ENCODE measurements around the gene ACKR2. TPM values are rescaled to one million over a fixed set of nuclear protein-coding genes. Genes with fewer than 3 reads are reported as not detected.
"Not testable (repeated sequence)": the region's sequence is repeated elsewhere in the genome, so short reads cannot be mapped to it uniquely, and the experiment has no call there.

ACKR2 gene
- polyA plus RNA-seq, 3 donors = 0.31 to 2.6 (median 1.7) TPM

DNA sequence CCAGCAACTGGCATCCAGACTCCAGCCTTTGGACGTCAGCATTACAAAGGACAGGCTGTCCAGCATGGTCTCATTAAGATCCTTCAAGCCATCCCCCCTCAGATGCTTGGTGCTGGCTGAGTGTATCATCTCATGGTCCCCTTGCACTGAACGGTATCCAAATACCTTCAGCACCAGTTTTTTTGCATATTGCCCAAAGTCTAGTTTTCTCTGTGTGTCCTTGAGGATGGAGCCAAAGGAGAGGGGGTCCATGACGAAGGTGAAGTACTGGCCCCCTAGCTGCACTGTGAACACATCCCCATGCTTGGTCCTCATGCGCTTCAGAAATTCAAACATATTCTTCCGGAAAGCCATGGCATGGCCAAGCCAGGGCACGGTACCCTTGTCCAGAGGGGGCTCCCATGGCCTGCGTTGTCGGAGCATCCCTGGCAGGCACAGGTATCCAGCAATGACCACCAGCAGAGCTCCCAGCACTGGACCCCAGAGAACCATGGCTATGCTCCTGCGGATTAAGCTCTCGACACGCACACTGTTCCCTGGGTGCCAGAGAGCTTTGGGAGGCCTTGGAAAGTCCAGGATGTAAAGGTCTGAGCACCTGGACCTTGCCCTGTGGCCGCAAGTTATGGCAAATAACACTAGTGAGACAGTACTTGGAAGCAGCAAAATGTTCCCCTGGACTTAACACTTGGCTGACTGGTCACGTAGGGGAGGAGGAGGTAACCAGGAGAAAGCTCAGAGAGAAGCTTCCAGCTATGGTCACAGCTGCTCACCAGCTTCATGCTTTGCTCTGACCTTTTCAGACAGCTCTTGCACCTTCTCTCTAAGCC lies 66.3 kb downstream of the ACKR2 start, which contains the start of gene CYP8B1:
TSS of gene CYP8B1 (minus strand) at position 555 of the 827 bp plus-strand sequence. CDS start at position 492, 63 bp downstream.
- no peak within 1 kb of the TSS for H3K27ac ChIP-seq (ENCODE audit: low read depth, low read length)
- WGBS, 3 donors = 73 to 90% (median 87%) methylated on average over 13 of the region's 13 CpGs

DNA sequence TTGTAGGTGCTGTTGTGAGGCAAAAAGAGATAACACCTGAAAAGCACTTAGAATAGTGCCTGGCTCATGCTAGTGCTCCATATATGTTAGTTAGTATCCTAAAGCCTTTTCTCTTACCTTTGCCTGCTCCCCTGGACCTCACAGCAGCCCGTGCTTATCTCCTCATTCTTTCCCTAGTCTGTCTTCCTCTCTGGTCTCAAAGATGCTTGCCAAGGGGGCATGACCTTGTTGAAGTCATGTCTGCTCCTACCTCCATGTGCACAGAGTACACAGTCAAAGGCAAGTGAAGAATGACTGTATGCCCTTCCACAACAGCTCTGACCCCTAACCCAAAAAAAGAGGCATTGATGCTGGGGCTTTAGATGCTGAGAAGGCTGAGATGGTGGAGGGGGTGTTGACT lies 67.2 kb downstream of the ACKR2 start:
- H3K27ac ChIP-seq (ENCODE audit: low read depth, low read length) = no peak overlapping the region
- 45 to 69% (median 48%) methylated on average over 1 of the region's 1 CpG for WGBS, 3 donors

DNA sequence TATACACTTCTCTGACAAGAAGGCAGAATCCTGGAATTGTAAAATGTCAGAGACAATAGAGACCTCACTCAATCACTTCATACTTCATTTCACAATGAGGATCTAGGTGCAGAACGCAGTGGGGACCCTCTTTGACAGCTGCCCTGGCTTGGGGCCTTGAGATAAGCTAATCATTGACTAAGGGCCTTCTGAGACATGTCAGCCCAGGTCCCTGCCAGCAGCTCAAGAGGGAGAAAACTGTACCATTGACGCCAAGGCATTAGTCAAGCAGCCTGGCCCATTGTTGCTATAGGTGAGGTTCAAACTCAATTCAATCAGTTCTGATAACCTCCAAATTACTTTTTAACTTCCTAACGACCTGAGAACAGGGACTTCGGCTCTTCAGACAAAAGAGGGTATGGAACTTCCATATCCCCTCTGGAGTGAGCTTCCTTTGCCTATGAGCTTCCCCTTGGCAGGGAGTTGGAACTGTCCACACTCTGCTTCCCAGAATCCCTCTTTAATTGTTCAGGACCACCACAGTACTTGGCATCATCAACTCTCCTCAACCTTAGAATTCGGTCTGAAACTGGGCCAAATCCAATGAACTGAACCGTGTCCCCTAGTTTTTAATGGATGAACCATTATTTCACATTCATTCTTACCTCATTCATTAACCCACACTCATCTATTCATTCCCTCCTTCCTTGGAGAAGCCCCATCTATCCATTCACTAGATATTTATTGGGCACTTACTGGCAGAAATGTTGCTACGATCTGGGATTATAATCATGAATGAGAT lies 67.9 kb downstream of the ACKR2 start:
- H3K27ac ChIP-seq (ENCODE audit: low read depth, low read length) = no peak overlapping the region
- 45 to 82% (median 80%) methylated on average over 7 of the region's 7 CpGs for WGBS, 3 donors

DNA sequence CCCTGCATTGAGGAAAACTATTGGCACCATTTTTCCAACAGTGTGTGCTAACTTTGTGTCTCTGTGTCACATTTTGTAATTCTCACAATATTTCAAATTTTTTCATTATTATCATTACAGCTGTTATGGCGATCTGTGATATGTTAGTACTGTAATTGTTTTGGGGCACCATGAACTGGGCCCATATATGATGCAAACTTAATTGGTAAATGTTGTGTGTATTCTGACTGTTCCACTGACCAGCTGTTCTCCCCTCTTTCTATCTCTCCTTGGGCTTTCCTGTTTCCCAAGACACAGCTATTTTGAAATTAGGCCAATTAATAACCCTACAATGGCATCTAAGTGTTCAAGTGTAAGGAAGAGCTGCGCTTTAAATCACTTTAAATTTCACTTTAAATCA lies 68.6 kb downstream of the ACKR2 start:
- 90 to 93% (median 91%) methylated on average over 2 of the region's 2 CpGs for WGBS, 3 donors
- no peak overlapping the region for H3K27ac ChIP-seq (ENCODE audit: low read depth, low read length)

DNA sequence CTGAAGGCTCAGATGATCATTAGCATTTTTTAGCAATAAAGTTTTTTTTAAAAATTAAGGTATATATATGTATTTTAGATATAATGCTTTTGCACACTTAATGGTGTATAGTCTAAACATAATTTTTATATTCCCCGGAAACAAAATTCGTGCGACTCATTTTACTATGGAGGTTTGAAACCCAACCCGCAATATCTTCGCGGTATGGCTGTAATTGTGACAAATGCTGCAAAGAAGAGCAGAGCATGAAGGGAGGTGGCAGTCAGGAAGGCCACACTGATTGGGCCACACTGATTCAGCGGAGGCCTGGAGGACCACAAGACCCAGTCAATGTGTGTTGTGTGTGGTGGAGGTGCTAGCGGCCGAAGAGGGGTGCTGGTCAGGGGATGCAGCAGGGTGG lies 70.9 kb downstream of the ACKR2 start:
- WGBS, 3 donors = 85 to 88% (median 85%) methylated on average over 9 of the region's 9 CpGs
- H3K27ac ChIP-seq (ENCODE audit: low read depth, low read length) = no peak overlapping the region

DNA sequence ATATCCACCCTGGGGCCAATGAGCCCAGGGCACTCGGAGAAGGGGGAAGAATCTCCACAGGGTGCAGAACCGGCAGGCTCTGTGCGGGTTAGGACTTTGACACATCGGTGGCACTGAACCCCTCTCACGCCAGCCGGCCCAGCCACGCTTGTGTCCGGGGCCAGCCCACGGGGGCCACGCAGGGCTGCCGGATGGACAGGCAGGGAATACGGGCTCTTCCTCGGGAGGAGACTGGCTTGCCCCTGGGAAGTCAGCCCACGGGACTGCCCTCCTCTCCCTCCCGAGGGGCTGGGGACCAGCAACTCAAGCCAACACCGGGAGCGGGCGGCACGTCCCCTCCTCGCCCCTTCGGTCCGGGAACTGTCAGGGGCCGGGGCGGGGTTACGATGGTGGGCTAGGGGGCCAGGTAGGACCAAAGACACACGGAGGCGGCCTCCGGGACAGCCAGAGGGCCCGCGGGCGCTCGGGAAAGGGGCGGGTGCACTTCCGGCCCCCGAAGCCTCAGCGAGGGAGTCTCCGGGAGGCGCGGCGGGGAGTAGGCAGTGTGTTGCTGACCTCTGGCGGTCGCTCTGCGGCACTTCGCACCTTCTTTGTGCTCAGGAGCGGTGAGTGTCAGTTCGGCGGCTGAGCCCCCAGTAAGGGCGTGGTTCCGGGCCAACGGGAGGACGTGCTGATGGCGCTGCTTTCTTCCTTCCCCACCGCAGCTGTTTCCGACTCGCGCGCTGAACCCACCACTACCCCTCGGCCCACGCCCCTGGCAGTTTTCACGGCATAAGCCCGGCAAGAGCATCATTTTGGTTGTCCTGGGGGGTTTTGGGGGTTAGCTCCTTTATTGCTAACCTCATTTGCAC lies 71.6 kb downstream of the ACKR2 start:
- WGBS, 3 donors = 2 to 4% (median 2%) methylated on average over 56 to 61 of the region's 61 CpGs

DNA sequence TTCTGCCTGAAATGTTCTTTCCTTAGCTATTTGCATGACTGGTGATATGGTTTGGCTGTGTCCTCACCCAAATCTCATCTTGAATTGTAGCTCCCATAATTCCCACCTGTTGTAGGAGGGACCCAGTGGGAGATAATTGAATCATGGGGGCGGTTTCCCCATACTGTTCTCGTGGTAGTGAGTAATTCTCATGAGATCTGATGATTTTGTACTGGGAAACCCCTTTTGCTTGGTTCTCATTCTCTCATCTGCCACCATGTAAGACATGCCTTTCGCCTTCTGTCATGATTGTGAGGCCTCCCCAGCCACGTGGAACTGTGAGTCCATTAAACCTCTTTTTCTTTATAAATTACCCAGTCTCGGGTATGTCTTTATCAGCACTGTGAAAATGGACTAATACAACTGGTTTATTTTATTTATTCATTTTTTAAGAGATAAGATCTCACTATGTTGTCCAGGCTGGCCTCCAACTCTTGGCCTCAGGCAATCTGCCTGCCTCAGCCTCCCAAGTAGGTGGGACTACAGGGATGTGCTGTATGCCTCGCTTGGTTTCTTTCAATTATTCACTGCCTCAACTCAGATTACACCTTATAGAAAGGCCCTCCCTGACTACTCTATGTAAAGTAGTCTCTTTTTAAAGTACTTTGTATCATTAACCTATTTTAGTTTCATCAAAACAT lies 74.1 kb downstream of the ACKR2 start:
- 68 to 85% (median 81%) methylated on average over 6 of the region's 6 CpGs for WGBS, 3 donors
- H3K27ac ChIP-seq (ENCODE audit: low read depth, low read length) = not testable (repeated sequence)

More for the DNA sequence above, 71.6 kb downstream of the ACKR2 start:
- no peak overlapping the region for H3K27ac ChIP-seq (ENCODE audit: low read depth, low read length)

DNA sequence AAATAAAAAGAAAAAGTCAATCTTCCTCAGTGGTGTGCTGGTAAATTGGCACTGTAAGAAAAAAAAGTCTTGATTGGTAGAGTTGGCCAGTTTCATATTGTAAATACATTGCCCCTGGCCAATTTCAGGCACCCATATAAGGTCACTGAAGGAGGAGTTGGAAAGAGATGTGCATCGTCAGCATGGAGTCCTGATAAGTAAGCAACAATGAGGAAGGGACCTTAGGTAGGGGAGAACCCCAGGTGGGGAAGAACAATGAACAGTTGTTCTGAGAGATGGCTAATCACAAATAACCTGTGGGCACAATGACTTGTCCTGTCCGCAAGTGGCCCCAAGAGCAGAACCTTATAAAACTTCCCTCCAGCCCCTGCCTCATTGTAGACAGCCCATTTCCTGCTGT lies 75.1 kb downstream of the ACKR2 start:
- 72 to 78% (median 74%) methylated on average over 2 of the region's 2 CpGs for WGBS, 3 donors
- no peak overlapping the region for H3K27ac ChIP-seq (ENCODE audit: low read depth, low read length)

DNA sequence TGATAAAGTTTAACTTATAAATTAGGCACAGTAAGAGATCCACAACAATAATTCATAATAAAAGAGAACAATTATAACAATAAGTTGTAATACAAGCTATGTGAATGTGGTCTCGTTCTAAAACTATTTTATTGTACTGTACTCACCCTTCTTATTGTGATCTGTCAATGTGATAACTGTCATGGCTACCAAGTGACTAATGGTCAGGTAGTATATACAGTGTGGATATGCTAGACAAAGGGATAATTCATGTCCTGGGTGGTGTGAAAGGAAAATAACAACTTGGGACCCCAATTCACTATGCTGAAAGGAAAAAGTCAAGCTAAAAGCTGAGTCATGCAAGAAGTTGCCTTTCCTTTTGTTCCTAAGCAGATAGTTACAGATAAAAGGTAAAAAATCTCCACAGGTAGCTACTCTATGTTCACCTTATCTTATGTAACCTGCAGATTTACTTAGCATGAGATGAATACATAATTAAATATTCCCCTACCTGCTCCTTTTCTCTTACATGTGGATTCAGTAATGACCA lies 77.1 kb downstream of the ACKR2 start:
- 64 to 85% (median 78%) methylated on average over 1 of the region's 1 CpG for WGBS, 3 donors
- no peak overlapping the region for H3K27ac ChIP-seq (ENCODE audit: low read depth, low read length)

DNA sequence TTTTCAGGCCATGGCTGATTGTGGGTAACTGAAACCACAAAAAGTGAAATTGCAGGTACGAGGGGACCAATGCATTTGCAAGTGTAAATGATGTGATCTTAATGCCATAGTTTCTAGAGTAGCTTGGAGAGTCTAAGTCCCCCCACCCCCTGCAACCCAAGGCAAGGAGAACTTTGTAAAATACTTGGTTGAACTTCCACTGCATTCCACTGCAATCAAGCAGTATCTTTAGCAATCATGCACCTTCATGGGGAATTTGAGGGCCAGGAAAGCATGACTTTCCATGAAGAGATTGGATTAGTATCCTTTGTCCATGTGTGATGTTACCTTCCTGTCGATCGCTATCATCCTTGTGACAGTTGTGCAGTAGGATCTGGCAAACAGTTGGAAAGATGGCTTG lies 77.8 kb downstream of the ACKR2 start:
- WGBS, 3 donors = 85 to 87% (median 86%) methylated on average over 3 of the region's 3 CpGs
- no peak overlapping the region for H3K27ac ChIP-seq (ENCODE audit: low read depth, low read length)

DNA sequence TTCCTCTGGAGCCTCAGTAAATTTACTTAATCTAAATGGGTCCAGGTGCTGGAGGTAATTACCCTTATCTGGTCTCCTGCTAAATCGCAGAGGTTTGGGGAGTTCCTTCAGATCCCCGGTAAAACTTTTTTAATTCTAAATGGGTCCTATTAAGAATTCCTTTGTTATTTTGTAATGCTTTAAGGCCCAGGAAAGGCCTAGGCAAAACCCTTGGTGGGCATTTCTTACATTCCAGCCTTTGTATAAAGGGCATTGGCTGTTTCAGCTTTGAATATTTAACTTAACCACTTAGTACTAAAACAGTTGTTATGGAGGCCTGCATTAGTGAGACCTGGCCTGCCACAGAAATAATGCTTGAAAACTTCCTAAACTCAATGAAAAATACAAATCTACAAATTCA lies 81.8 kb downstream of the ACKR2 start:
- no peak overlapping the region for H3K27ac ChIP-seq (ENCODE audit: low read depth, low read length)
- WGBS, 3 donors = 71 to 81% (median 77%) methylated on average over 2 of the region's 2 CpGs

DNA sequence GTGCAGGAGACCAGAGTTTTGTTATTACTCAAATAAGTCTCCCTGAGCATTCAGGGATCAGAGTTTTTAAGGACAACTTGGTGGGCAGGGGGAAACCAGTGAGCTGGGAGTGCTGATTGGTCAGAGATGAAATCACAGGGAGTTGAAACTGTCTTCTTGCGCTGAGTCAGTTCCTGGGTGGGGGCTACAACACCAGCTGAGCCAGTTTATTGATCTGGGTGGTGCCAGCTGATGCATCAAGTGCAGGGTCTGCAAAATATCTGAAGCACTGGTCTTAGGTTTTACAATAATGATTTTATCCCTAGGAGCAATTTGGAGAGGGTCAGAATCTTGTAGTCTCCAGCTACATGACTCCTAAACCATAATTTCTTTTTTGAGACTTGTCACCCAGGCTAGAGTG lies 82.9 kb downstream of the ACKR2 start:
- WGBS, 3 donors = 94 to 96% (median 95%) methylated on average over 1 of the region's 1 CpG
- H3K27ac ChIP-seq (ENCODE audit: low read depth, low read length) = no peak overlapping the region

DNA sequence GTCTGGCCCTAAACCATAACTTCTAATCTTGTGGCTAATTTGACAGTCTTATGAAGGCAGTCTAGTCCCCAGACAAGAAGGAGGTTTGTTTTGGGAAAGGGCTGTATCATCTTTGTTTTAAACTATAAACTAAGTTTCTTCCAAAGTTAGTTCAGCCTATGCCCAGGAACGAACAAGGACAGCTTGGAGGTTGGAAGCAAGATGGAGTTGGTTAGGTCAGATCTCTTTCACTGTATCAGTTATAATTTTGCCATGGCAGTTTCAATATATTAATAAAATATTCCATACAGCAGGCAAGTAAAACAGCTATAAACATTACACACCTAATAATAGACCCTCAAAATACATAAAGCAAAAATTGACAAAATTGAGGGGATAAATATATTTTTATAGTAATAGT lies 83.6 kb downstream of the ACKR2 start:
- WGBS, 3 donors = 83 to 86% (median 85%) methylated on average over 1 of the region's 1 CpG
- no peak overlapping the region for H3K27ac ChIP-seq (ENCODE audit: low read depth, low read length)

DNA sequence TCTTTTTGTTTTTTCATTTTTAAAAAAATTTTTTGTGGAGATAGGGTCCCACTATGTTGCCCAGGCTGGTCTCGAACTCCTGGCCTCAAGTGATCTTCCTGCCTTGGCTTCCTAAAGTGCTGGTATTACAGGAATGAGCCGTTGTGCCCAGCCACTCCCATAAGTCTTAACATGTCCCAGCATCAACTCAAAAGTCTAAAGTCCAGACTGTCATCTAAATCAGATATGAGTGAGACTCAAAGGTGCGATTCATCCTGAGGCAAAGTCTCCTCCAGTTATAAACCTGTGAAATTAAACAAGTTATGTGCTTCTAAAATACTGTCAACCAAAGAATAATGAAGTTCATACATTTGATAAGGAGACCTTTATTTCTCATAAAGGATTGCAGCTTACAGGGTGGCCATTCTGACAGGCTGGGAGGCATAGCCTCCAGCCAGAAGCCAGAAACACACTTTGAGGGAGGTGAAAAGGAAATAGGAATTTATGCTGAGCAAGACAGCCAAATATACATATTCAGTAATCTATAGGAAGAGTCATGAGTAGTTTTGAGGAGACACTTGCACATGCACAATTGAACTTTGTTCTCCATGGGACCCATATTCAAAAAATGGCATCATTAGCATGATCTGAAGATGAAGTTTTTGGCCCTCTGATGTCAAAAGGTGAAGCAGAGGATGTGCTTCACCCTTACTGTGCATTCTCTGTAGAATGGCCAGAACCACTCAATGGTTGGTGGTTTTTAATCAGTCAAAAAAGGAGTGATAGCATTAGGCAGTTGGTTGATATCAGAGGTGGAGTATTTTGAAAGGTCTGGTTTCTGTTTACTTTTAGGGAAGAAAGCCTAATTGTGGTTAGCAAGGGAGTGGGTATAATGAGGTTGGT lies 85.7 kb downstream of the ACKR2 start:
- 59 to 84% (median 84%) methylated on average over 3 of the region's 3 CpGs for WGBS, 3 donors
- no peak overlapping the region for H3K27ac ChIP-seq (ENCODE audit: low read depth, low read length)

DNA sequence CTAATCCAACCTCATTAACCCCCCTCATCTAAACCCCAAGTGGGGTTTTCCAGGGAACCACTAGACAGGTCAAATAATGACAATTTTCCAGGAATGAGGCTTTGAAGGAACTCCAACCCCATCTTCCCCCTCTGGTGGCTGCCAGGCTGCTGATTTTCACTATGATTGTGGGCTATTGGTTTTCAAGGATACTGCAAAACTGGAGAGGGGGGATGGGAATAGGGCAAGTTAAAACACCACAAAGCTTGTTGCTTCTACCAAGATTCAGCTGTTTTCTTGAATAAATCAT lies 86.3 kb downstream of the ACKR2 start:
- H3K27ac ChIP-seq (ENCODE audit: low read depth, low read length) = no peak overlapping the region

DNA sequence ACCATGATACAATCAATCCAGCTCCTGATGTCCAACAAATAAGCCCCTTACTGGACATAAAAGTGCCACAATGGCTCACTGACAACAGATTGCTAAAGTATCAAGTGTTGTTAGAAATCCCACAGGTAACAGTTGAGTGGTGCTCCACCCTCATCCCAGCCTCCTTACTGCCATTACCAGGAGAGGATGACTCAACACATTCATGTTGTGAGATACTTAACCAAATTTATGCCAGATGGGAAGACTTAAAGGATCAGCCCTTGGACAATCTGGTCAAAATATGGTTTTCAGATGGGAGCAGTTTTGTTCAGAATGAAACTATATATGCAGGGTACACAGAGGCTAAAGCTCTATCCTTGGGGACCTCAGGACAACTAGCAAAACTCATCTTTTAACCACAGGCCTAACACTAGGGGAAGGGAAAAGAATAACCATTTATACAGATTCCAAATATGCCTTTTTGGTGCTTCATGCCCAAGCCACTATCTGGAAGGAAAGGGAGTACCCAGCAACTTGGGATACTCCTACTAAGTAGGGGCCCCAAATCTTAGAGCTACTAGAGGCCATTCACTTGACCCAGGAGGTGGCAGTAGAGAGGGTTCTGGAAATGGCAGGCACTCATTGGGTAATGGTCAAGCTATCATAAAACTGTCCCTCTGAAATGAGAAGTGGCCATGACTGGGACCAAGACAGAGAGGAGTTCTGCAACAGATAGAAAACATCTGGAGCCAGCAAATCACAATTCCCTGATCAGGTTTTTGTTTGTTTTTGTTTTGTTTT lies 89.8 kb downstream of the ACKR2 start:
- no peak overlapping the region for H3K27ac ChIP-seq (ENCODE audit: low read depth, low read length)

Measured in adipose tissue (tissue), 3 donors.